ENCODE data around the gene ANXA1.

Gene ANXA1

GRCh38 chr9:73149371-73150067, 2.1 kb upstream of the ANXA1 start:
- peaks cover 8% of the 10 kb centered on the region for H3K4me1 ChIP-seq (ENCODE audit: insufficient read depth, low read length, severe bottlenecking)

DNA sequence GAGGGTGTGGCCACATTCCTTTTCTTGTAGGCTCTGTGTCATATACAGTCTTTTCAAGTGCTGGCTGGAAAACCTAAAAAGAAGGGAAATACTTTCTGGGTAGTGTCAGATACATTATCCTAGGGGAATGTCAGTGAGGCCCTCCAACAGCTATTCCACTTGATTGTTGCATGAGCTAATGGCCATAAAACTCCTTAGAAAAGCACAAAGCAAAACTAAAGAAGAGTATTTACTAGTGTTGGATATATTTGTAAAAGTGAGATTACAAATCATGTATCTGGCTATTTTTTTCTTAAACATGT, 829 bp downstream of the ANXA1 start:
- Histone ChIP-seq H3K9ac (ENCODE audit: low read length) (no peak overlapping the region), H3F3A (ENCODE audit: insufficient read depth, low read length) (no peaks in the 10 kb centered on the region), H3K4me2 (ENCODE audit: low read length) (no peak overlapping the region), H3K27ac (ENCODE audit: low read depth, low read length, poor library complexity, severe bottlenecking) (no peak overlapping the region), H3K4me1 (ENCODE audit: insufficient read depth, low read length, severe bottlenecking) (peaks cover 6% of the 10 kb centered on the region), H2AFZ (ENCODE audit: low read length) (no peak overlapping the region), H3K4me3 (ENCODE audit: low read depth, low read length, poor library complexity, severe bottlenecking) (no peak overlapping the region), H3K79me2 (ENCODE audit: insufficient read depth, low read length) (no peaks in the 10 kb centered on the region), H3K9me2 (ENCODE audit: low read depth, low read length) (no peaks in the 10 kb centered on the region), H3K9me3 (ENCODE audit: low read length) (no peaks in the 10 kb centered on the region), H3K27me3 (ENCODE audit: insufficient read depth, low read length) (no peaks in the 10 kb centered on the region), H4K20me1 (ENCODE audit: insufficient read depth, low read length) (no peaks in the 10 kb centered on the region), H3K36me3 (ENCODE audit: insufficient read depth, low read length) (no peaks in the 10 kb centered on the region)
- no peak for TF ChIP-seq EZH2 (IDR thresholded peaks at IDR 0.05; ENCODE audit: borderline replicate concordance, low read length)
- TF ChIP-seq, protein P1, sequence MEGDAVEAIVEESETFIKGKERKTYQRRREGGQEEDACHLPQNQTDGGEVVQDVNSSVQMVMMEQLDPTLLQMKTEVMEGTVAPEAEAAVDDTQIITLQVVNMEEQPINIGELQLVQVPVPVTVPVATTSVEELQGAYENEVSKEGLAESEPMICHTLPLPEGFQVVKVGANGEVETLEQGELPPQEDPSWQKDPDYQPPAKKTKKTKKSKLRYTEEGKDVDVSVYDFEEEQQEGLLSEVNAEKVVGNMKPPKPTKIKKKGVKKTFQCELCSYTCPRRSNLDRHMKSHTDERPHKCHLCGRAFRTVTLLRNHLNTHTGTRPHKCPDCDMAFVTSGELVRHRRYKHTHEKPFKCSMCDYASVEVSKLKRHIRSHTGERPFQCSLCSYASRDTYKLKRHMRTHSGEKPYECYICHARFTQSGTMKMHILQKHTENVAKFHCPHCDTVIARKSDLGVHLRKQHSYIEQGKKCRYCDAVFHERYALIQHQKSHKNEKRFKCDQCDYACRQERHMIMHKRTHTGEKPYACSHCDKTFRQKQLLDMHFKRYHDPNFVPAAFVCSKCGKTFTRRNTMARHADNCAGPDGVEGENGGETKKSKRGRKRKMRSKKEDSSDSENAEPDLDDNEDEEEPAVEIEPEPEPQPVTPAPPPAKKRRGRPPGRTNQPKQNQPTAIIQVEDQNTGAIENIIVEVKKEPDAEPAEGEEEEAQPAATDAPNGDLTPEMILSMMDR (IDR thresholded peaks at IDR 0.05; ENCODE audit: low read length), result no peak

More at GRCh38 chr9:73149371-73150067, 2.1 kb upstream of the ANXA1 start:
- no peaks in the 10 kb centered on the region for H4K20me1 ChIP-seq (ENCODE audit: insufficient read depth, low read length)
- no peak overlapping the region for H2AFZ ChIP-seq (ENCODE audit: low read length)
- H3K4me3 ChIP-seq (ENCODE audit: low read depth, low read length, poor library complexity, severe bottlenecking), result no peak overlapping the region
- no peaks in the 10 kb centered on the region for H3K9me3 ChIP-seq (ENCODE audit: low read length)
- H3K36me3 ChIP-seq (ENCODE audit: insufficient read depth, low read length), result no peaks in the 10 kb centered on the region
- no peak overlapping the region for H3K4me2 ChIP-seq (ENCODE audit: low read length)
- H3K9ac ChIP-seq (ENCODE audit: low read length), result no peak overlapping the region
- H3K27ac ChIP-seq (ENCODE audit: low read depth, low read length, poor library complexity, severe bottlenecking), result no peak overlapping the region
- no peaks in the 10 kb centered on the region for H3F3A ChIP-seq (ENCODE audit: insufficient read depth, low read length)
- no peaks in the 10 kb centered on the region for H3K9me2 ChIP-seq (ENCODE audit: low read depth, low read length)
- no peaks in the 10 kb centered on the region for H3K27me3 ChIP-seq (ENCODE audit: insufficient read depth, low read length)
- no peaks in the 10 kb centered on the region for H3K79me2 ChIP-seq (ENCODE audit: insufficient read depth, low read length)
- TF ChIP-seq, protein P1 (IDR thresholded peaks at IDR 0.05; ENCODE audit: low read length), result no peak
- no peak for TF ChIP-seq EZH2 (IDR thresholded peaks at IDR 0.05; ENCODE audit: borderline replicate concordance, low read length)

GRCh38 chr9:73152953-73153352, 1.3 kb downstream of the ANXA1 start:
- Histone ChIP-seq H3K27me3 (ENCODE audit: insufficient read depth, low read length) (no peaks in the 10 kb centered on the region), H3K9ac (ENCODE audit: low read length) (no peak overlapping the region), H3K36me3 (ENCODE audit: insufficient read depth, low read length) (no peaks in the 10 kb centered on the region), H3K4me2 (ENCODE audit: low read length) (no peak overlapping the region), H3F3A (ENCODE audit: insufficient read depth, low read length) (no peaks in the 10 kb centered on the region), H3K27ac (ENCODE audit: low read depth, low read length, poor library complexity, severe bottlenecking) (no peak overlapping the region), H3K4me3 (ENCODE audit: low read depth, low read length, poor library complexity, severe bottlenecking) (no peak overlapping the region), H4K20me1 (ENCODE audit: insufficient read depth, low read length) (no peaks in the 10 kb centered on the region), H3K79me2 (ENCODE audit: insufficient read depth, low read length) (no peaks in the 10 kb centered on the region), H3K9me2 (ENCODE audit: low read depth, low read length) (no peaks in the 10 kb centered on the region), H3K9me3 (ENCODE audit: low read length) (no peaks in the 10 kb centered on the region), H2AFZ (ENCODE audit: low read length) (no peak overlapping the region), H3K4me1 (ENCODE audit: insufficient read depth, low read length, severe bottlenecking) (peaks cover under 1% of the 10 kb centered on the region)
- TF ChIP-seq EZH2 (IDR thresholded peaks at IDR 0.05; ENCODE audit: borderline replicate concordance, low read length), result no peak
- TF ChIP-seq, protein P1 (IDR thresholded peaks at IDR 0.05; ENCODE audit: low read length), result no peak

Data from OCI-LY1 (cell line).